ENCODE data around the gene CCDC3.
"Not testable (repeated sequence)": the region's sequence is repeated elsewhere in the genome, so short reads cannot be mapped to it uniquely, and the experiment has no call there.

The CCDC3 gene

GRCh38 chr10:13001041-13001886, at the start of gene CCDC3:
Gene CCDC3, minus strand, starts transcription at chr10:13001713. Its CDS starts 143 bp downstream, at chr10:13001570.
- no peak for DNase-seq

GRCh38 chr10:13051126-13051694, 49.7 kb upstream of the CCDC3 start:
- no peak for DNase-seq

GRCh38 chr10:13049774-13050420, 48.4 kb upstream of the CCDC3 start:
- no peak for DNase-seq

- DNase-seq, result no peak
These were observed 47.2 kb upstream of the CCDC3 start for GRCh38 chr10:13048762-13049161.

GRCh38 chr10:13047529-13048206, 46.2 kb upstream of the CCDC3 start:
- DNase-seq, result no peak

GRCh38 chr10:13046851-13047528, 45.5 kb upstream of the CCDC3 start:
- DNase-seq, result no peak

GRCh38 chr10:13043520-13043919, 42.0 kb upstream of the CCDC3 start:
- no peak for DNase-seq

- DNase-seq, result no peak
These were observed 38.2 kb upstream of the CCDC3 start for GRCh38 chr10:13039761-13040160.

- DNase-seq, result no peak
These were observed 36.9 kb upstream of the CCDC3 start for GRCh38 chr10:13038391-13038790.

- DNase-seq, result no peak
These were observed 36.3 kb upstream of the CCDC3 start for GRCh38 chr10:13037832-13038231.

GRCh38 chr10:13036841-13037240, 35.3 kb upstream of the CCDC3 start:
- DNase-seq, result no peak

GRCh38 chr10:13035731-13036130, 34.2 kb upstream of the CCDC3 start:
- not testable (repeated sequence) for DNase-seq

- DNase-seq, result no peak
These were observed 25.4 kb upstream of the CCDC3 start for GRCh38 chr10:13026873-13027272.

- DNase-seq, result no peak
These were observed 22.2 kb upstream of the CCDC3 start for GRCh38 chr10:13023754-13024153.

- no peak for DNase-seq
These were observed 17.8 kb upstream of the CCDC3 start for GRCh38 chr10:13019280-13019679.

GRCh38 chr10:13018171-13018570, 16.7 kb upstream of the CCDC3 start:
- DNase-seq, result no peak

- DNase-seq, result no peak
These were observed 15.4 kb upstream of the CCDC3 start for GRCh38 chr10:13016886-13017285.

- DNase-seq, result no peak
These were observed 14.9 kb upstream of the CCDC3 start for GRCh38 chr10:13016426-13016825.

- no peak for DNase-seq
These were observed 4.5 kb upstream of the CCDC3 start for GRCh38 chr10:13006037-13006436.

- DNase-seq, result no peak
These were observed 2.2 kb upstream of the CCDC3 start for GRCh38 chr10:13003759-13004158.

GRCh38 chr10:13003004-13003403, 1.5 kb upstream of the CCDC3 start:
- DNase-seq, result no peak

- no peak for DNase-seq
These were observed 337 bp upstream of the CCDC3 start for GRCh38 chr10:13001887-13002212.

GRCh38 chr10:13000431-13000830, 1.1 kb downstream of the CCDC3 start:
- no peak for DNase-seq

Measured in activated effector memory CD4-positive, alpha-beta T cell treated with anti-CD3 and anti-CD28 coated beads, Interleukin-2, amount 50 U/mL, for 16 hours (primary cell).